ENCODE measurements around the gene TBC1D9B. TPM values are rescaled to one million over a fixed set of nuclear protein-coding genes. Genes with fewer than 3 reads are reported as not detected.
A peak's percentile ranks its signal among the peaks of the same experiment; 100 is the strongest.

Gene TBC1D9B
- total RNA-seq, 6 experiments from 2014 or later = 58.7 to 81.9 (median 69.5) TPM

DNA sequence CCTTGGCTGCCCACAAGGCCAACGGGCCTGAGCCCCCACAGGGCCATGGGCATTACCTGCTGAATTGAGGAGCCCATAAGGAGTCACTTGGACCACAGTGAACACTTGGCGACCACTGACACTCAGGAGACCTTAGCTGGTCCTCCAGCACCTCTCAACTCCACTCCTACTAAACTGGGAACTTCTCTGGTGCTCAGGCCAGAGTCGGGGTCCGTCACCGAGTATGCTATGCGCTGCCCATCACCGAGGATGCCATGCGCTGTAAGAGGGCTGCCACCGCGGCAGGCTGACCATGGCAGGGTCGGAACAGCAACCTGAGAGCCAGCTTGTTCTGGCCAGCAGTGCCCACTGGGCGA lies 87.6 kb downstream of the TBC1D9B start:
- DNase-seq (no peak), ATAC-seq (peak in 2 of 4 donors; percentile 0)
- intact Hi-C loops (cut with DNase I) = no loop called here
- Histone ChIP-seq H3K27ac (peak overlapping the region; percentile 100), H3K27me3 (no peaks in the 10 kb centered on the region), H3K4me3 (peak overlapping the region; percentile 97 to 100 (median 100)), H3K4me1 (peaks cover 0 to 65% (median 22%) of the 10 kb centered on the region in 4 donors), H3K9me3 (no peaks in the 10 kb centered on the region), H3K36me3 (peaks cover 0 to 30% (median 15%) of the 10 kb centered on the region in 4 donors)
- 15% methylated on average over 8 of the region's 12 CpGs for WGBS (ENCODE audit: insufficient coverage, low coverage, low lambda C conversion rate, missing lambda C conversion rate)
- TF ChIP-seq CTCF (IDR thresholded peaks at IDR 0.05) (no peak), POLR2A (IDR thresholded peaks at IDR 0.05) (no peak)

DNA sequence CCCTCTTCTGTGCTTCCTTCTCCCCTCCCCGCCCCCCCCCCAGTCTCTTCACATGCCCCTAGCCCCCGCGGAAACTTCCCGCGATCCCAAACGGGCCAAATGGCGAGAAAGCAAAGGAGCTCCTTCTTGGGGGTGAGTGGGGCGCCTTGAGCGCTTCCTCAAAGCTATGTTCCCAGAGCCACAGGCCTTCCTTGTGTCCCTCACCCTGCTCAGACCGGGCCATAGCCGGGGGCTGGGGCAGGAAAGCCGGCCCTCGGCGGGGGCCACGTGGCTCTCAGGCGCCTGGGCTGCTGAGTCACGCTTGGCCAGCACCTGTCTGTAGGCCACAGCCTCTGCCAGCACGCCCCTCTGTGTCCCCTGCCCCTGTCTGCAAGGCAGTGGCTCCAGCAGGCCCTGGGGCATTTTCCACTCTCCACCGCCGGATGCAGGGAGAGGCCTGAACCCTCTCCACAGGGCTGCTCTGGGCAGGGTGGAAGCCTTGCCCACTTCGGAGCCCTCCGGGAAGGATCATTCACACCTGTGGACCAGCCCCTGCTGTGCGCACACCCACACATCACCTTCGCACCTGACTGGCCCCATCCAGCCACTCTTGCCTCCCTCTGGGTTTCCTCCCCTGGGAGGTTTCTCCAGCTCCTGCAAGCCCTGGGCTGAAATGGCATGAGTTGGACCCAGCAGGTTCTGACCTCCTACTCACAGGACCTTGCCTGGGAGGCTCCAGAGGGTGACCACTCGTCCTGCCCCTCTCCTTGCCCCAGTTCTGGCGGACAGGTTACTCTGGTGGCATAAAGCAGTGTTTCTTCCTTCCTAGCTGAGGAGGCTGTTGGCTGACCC lies 88.2 kb downstream of the TBC1D9B start:
- intact Hi-C loops (cut with DNase I) = no loop called here
- H3K27ac ChIP-seq = peak overlapping the region; percentile 100
- no peaks in the 10 kb centered on the region for H3K9me3 ChIP-seq
- no peaks in the 10 kb centered on the region for H3K27me3 ChIP-seq
- DNase-seq = peak; percentile 80 to 87 (median 85)
- H3K4me3 ChIP-seq = peak overlapping the region; percentile 97 to 100 (median 100)
- TF ChIP-seq POLR2A (IDR thresholded peaks at IDR 0.05) (peak; percentile 8), CTCF (IDR thresholded peaks at IDR 0.05) (no peak)
- peak; percentile 32 to 51 (median 46) for ATAC-seq
- H3K4me1 ChIP-seq = peaks cover 0 to 59% (median 19%) of the 10 kb centered on the region in 4 donors
- H3K36me3 ChIP-seq = peaks cover 0 to 24% (median 10%) of the 10 kb centered on the region in 4 donors
- 5% methylated on average over 10 of the region's 26 CpGs for WGBS (ENCODE audit: insufficient coverage, low coverage, low lambda C conversion rate, missing lambda C conversion rate)

GRCh38 chr5:179818746-179819295 lies 88.9 kb downstream of the TBC1D9B start:
- intact Hi-C loops (cut with DNase I) = no loop called here
- Histone ChIP-seq H3K27ac (peak overlapping the region; percentile 100), H3K9me3 (no peaks in the 10 kb centered on the region), H3K36me3 (peaks cover 0 to 18% (median 4%) of the 10 kb centered on the region in 4 donors), H3K27me3 (no peaks in the 10 kb centered on the region), H3K4me1 (peaks cover 0 to 55% (median 16%) of the 10 kb centered on the region in 4 donors), H3K4me3 (peak overlapping the region; percentile 97 to 100 (median 100))
- no peak for TF ChIP-seq CTCF (IDR thresholded peaks at IDR 0.05)
- peak; percentile 52 for TF ChIP-seq POLR2A (IDR thresholded peaks at IDR 0.05)
- peak; percentile 98 for DNase-seq
- ATAC-seq = peak; percentile 69 to 79 (median 73)
- 2% methylated on average over 7 of the region's 35 CpGs for WGBS (ENCODE audit: insufficient coverage, low coverage, low lambda C conversion rate, missing lambda C conversion rate)

DNA sequence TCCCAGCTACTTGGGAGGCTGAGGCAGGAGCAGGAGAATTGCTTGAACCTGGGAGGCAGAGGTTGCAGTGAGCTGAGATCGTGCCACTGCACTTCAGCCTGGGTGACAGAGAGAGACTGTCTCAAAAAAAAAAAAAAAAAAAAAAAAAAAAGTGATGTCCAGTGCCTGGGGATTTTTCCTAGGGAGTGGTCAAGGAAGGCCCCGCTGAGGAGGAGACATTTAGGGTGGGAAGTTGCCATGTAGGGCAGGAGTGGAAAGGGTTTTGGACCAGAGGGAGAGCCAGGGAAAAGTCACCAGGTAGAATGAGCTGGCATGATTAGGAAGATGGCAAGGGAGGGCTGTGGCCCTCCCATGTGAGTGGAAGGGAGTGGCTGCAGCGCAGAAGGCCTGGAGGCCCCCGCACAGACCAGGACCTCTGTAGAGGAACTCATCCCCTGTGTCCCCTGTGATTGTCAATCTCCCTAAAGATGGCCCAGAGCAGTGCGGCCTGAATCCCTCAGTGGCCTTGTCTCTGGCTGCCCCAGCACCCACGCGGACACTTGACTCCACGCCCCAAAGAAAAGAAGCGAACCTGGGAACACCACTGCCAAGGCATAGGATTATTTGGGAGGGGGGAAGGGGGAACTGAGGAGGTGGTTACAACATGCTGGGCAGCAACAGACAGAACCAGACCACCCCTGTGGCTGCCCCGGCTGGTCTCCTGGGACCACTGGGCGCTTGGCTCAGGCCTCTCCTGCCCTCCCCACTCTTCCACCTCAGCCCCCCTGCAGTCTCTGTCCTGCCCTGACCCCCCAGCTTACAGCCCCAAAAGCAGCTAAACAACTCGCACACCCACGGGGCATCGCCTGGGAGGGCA lies 89.6 kb downstream of the TBC1D9B start:
- no peak for ATAC-seq
- H3K4me1 ChIP-seq = peaks cover 0 to 53% (median 15%) of the 10 kb centered on the region in 4 donors
- no peaks in the 10 kb centered on the region for H3K27me3 ChIP-seq
- H3K9me3 ChIP-seq = no peaks in the 10 kb centered on the region
- peak overlapping the region; percentile 15 to 100 (median 100) for H3K4me3 ChIP-seq
- peaks cover 0 to 11% (median 0%) of the 10 kb centered on the region in 4 donors for H3K36me3 ChIP-seq
- intact Hi-C loops (cut with DNase I) = no loop called here
- peak overlapping the region; percentile 100 for H3K27ac ChIP-seq
- no peak for TF ChIP-seq POLR2A (IDR thresholded peaks at IDR 0.05)
- TF ChIP-seq CTCF (IDR thresholded peaks at IDR 0.05) = no peak
- WGBS (ENCODE audit: insufficient coverage, low coverage, low lambda C conversion rate, missing lambda C conversion rate) = 37% methylated on average over 6 of the region's 14 CpGs
- no peak for DNase-seq
